GM23248 (cell line): ENCODE data around the gene NCK2.

Source experiments
- EZH2 ChIP-seq: fragments of 200-600 bp; sonication (generic); IDR thresholded peaks from 2 replicates; pipeline ENCODE4 v1.6.1; 2018; ENCODE audit warnings: antibody characterized with exemption, mild to moderate bottlenecking; ENCODE audit not compliant: insufficient read depth, poor library complexity, severe bottlenecking
- EZH2phosphoT487 ChIP-seq: fragments of 200-600 bp; sonication (generic); IDR thresholded peaks from 2 replicates; pipeline ENCODE4 v1.6.1; 2018; ENCODE audit warnings: antibody characterized with exemption, moderate library complexity, mild to moderate bottlenecking, low read depth; ENCODE audit not compliant: insufficient read depth

- no peak for TF ChIP-seq EZH2
- no peak for TF ChIP-seq EZH2phosphoT487
Measured at GRCh38 chr2:105757433-105757832, 12.7 kb downstream of the NCK2 start.
